Stimulated activated CD4-positive, alpha-beta T cell treated with anti-CD3 and anti-CD28 coated beads, Interleukin-12 subunit alpha, Interleukin-12 subunit beta, amount 100 ng/mL, for 4 hours (primary cell): ENCODE measurements around the gene VASH1.
A peak's percentile ranks its signal among the peaks of the same experiment; 100 is the strongest.

Experiments
- DNase-seq: peaks from one replicate; pipeline ENCODE4 v3.0.0-alpha.2; 2020

VASH1 gene

GRCh38 chr14:76773188-76773885, 12.1 kb downstream of the VASH1 start:
- DNase-seq: no peak

- DNase-seq: no peak
Observed at GRCh38 chr14:76773956-76774820, 12.9 kb downstream of the VASH1 start.

GRCh38 chr14:76774821-76775694, 13.8 kb downstream of the VASH1 start:
- DNase-seq: no peak

DNA sequence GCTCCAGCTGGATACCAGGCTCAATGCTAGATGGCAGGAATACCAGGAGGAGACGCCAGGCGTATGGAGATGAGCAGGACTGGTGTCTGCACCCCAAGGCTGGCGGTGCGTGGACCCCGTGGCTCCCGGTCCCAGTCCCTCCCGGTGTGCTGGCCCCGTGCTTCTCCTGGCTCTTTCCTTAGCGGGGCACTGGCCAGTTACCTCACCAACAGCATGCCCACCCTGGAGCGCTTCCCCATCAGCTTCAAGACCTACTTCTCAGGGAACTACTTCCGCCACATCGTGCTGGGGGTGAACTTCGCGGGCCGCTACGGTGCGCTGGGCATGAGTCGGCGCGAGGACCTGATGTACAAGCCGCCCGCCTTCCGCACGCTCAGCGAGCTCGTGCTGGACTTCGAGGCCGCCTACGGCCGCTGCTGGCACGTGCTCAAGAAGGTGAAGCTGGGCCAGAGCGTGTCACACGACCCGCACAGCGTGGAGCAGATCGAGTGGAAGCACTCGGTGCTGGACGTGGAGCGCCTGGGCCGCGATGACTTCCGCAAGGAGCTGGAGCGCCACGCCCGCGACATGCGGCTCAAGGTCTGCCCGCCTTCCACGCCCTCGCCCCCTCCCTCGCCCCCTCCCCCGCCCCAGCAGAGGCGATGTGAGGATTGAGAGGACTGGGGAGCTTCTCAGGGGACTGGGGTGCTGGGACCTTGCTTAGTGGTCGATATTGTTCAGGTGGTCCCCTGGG, 14.6 kb downstream of the VASH1 start:
- DNase-seq: no peak

DNA sequence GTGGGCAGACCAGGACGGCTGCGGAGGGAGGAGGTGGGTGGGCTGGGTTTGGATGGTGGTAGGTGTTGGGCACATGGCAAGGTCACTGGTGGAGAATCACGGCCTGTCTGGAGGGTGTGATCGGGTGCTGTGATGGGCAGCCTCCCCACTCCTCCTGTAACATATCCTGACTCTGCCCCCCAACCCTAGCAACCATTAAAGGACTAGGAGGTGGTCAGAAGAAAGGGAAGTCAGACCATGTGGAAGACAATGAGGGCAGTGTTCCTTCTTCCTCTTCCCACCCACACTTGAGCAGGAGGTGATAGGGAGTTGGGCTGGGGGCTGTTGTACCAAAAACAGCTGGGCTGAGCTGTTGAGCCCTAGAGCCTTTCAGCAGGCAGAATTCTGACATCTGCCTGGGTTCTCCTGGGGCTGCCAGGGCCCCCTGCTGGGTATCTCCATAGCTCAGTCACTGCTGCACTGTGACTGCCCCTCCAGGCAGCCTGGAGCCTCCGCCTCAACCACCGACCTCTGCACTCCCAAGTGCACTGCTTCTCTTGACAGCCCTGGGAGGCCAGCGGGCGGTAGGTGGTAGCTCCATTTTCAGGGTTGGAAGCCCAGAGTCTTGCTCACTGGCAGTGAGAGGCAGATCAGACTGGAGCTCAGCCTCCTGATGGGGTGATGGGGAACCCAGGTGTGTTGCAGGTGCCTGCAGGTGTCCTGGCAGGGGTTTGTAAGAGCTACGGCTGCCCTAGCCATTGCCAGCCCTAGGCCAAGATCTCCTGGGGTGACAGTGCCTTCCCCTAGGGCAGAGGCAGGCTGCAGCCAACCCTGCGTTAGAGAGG, 15.4 kb downstream of the VASH1 start:
- DNase-seq: no peak

DNA sequence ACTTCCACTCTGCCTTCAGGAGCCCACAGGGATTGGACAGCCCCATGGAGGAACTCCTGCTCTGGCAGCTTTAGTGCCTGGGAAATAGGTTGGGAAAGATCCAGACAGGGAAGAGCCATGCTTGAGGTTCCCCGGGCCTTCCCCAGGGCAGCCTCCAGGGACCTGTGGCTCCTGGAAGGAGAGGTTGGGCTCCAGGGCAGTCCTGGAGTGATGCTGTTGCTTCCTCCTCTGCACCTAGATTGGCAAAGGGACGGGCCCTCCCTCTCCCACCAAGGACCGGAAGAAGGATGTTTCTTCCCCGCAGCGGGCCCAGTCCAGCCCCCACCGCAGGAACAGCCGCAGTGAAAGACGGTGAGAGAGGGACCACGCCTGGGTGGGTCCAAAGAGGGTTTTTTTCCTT, 16.5 kb downstream of the VASH1 start:
- no peak for DNase-seq

DNA sequence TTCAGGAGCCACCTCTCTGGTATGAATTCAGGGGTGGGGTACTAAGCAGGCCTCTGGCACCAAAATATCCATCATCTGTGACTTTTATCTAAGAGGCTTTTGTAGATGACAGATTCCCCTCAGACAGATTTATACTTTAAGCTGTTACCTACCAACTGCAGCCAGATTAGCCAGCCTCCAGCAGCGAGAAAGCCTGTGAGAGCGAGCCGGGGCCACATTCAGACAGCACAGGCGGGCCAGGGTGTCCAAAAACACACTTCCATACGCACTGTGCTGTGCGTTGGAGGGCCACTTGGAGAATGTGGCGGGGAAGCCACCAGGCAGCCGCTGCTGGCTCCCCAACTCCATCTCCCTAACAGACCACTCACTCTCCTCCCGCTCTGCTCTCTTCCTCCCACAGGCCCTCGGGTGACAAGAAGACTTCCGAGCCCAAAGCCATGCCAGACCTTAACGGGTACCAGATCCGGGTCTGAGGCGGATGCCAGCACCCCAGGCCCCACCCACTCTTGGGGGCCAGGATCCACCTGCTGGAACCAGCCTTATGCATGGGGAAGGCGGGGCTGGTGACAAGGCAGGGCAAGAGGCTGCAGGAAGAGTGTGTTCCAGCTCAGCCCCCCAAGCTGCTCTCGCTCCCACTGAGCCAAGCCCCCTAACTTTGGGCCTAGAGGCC, 17.4 kb downstream of the VASH1 start:
- DNase-seq: no peak

- DNase-seq: no peak
Observed at GRCh38 chr14:76779221-76780057, 18.2 kb downstream of the VASH1 start.

- no peak for DNase-seq
Observed at GRCh38 chr14:76780058-76780345, 18.7 kb downstream of the VASH1 start.

DNA sequence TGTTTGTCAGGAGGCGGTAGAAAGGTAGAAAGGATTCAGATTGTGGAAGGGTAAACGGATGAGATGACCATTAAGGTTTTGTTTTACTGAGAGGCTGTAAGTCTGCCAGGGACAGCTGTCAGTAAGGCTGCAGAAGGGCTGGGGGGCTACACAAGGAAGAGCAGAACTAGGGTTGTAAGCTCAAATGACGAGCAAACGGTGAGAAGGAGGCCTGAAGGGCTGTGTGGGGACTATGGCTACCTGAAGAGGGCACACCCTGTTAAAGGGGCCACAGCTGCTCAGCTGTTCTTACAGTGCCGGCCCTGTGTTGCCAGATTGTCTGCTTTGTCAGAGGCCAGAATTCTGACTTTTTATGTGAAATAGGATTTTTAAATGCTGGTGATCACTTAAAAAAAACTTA, 19.1 kb downstream of the VASH1 start:
- no peak for DNase-seq

- DNase-seq: no peak
Observed at GRCh38 chr14:76780875-76781647, 19.8 kb downstream of the VASH1 start.

DNA sequence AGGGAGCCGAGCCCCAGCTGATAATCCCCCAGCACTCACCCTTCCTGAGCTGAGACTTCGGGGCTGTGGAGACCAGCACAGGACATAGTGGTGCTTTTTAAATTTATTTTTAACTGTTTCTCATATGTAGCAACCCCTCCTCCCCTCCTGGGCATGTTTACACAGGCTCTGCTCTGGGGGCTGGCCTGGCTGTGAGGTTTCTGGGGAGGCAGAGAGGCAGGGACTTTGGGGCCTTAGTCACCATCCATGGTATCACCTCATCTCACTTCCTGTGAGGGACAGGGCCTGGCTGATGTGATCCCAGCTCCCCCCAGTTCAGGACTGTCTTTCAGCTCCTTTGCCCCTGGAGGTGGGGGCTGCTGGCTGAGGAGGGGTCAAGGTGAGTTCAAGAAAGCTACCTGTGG, 20.4 kb downstream of the VASH1 start:
- no peak for DNase-seq

GRCh38 chr14:76782115-76782884, 21.0 kb downstream of the VASH1 start:
- no peak for DNase-seq

DNA sequence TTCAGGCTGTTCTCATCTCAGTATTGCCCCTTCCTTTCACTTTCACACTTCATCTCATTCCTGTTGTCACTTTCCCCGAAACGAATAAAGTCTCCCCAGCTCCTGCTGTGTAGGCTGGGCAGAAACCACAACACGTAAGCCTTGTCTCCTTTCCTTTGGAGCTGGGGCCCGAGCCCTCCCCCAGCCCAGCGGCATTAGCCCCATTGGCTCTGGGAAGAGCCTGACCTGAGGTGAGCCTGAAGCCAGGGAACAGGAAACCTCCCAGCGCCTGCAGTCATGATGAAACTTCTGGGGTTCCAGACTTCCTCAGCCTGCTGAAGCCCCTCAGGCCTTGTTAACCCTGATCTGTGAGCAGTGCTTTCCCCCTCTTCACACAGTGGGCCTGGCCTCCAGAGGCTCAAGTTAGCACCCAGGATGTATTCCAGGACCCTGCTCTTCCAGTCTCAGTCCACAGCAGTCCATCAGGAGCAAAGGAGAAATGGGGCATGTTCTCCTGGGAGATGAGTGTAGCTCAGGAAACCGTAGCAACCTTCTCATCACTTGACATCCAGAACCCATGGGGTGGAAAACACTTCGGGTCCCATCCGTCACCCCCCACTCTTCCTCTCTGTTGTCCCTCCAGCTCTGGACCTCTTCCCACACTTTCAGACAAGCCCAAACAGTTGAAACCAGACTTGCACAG, 21.8 kb downstream of the VASH1 start:
- no peak for DNase-seq

DNA sequence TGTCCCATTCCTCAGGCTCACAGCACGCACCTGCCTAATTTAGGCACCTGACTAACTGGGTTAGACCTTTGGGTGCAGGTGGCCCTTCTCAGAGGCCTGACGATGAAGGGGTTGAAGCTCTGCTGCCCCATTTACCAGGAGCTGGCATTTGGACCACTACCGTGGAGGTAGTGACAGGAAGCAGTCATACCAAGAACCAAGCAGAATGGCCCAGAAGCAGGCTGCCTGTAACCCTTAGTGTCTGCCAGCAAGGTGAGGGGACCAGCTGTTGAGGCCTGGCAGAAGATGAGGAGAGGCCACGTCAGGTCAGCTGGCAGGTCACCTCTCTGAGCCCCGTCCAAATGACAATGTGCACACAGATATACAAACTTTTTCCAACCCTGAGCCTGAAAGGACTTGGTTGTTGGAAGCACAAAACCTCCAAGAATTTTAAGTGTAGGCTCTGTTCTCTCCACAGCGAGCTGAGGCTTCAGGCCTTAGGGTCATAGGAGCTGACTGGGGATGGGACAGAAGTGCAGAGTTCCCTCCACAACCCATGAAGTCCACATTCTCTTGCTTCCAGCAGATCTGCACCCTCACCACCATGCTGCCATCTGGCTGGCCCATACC, 23.1 kb downstream of the VASH1 start:
- DNase-seq: no peak

- peak; percentile 39 for DNase-seq
Observed at GRCh38 chr14:76784881-76785280, 23.6 kb downstream of the VASH1 start.

DNA sequence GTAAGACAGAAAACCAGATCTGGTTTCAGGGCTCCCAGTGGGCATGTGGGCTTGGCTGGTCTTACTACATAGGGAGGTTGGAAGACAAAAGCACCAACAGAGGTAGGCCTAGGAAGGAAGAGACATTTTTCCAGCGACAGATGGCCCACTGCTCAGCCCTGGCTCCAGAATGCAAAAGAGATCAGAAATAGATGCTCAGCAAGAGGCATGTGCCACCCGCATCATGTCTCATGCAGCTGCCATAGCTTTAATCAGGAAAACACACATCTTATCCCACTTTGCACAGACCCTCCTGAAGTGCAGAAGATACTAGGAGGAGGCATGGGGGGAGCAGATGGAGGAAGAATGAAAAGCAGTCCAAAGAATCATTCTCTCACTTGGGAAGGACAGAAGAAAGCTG, 25.3 kb downstream of the VASH1 start:
- no peak for DNase-seq

- DNase-seq: no peak
Observed at GRCh38 chr14:76792422-76792821, 31.2 kb downstream of the VASH1 start.
